A549 (cell line): Measurements from ENCODE around the gene KRT76. TPM values are rescaled to one million over a fixed set of nuclear protein-coding genes. Genes with fewer than 3 reads are reported as not detected.

Source experiments
- ATAC-seq, 2 experiments: fragments of 200-7000 bp in 1 of 2; fragments of >200 bp in 1 of 2; cut with Nextera tagmentation in 1 of 2; cut with Tn5 transposase in 1 of 2; 3 replicates each; pipeline versions ENCODE4 v1.8.0 to v1.9.1; 2018 to 2020; ENCODE audit warnings: mild to moderate bottlenecking in 1 of 2, moderate library complexity in 1 of 2
- CTCF ChIA-PET: fragments of 300-600 bp; sonication (Branson Sonifier 250); formaldehyde crosslinking; extraction: SDS; loops from one replicate; lab custom pipeline; 2021; ENCODE audit warnings: antibody characterized with exemption, inconsistent platforms; lab: Yijun Ruan, JAX
- POLR2A ChIA-PET: fragments of 350-600 bp; formaldehyde crosslinking; extraction: SDS; loops from one replicate; lab custom pipeline; 2021; ENCODE audit warnings: antibody characterized with exemption, inconsistent platforms; lab: Yijun Ruan, JAX
- DNase-seq, 2 experiments: peaks; one replicate each; pipeline versions ENCODE4 v3.0.0 to v3.0.0-alpha.2; 2011 to 2016; ENCODE audit warnings: low read depth in 1 of 2, low spot score in 1 of 2
- FAIRE-seq: peaks from 2 replicates; lab custom pipeline; 2011; peaks lifted over from hg19 to GRCh38; lab: Jason Lieb, UNC
- H3K27ac ChIP-seq, 2 experiments: fragments of >200 bp; sonication (Bioruptor Twin); formaldehyde crosslinking; 3 replicates each; pipeline ENCODE4 v1.5.1; 2016 to 2017
- H3K4me1 ChIP-seq: fragments of >200 bp; sonication (Bioruptor Twin); formaldehyde crosslinking; 3 replicates; pipeline ENCODE4 v1.6.1; 2016
- H3K4me2 ChIP-seq: fragments of >200 bp; sonication (Bioruptor Twin); formaldehyde crosslinking; 3 replicates; pipeline ENCODE4 v1.6.1; 2016
- H3K4me3 ChIP-seq: fragments of >200 bp; sonication (Bioruptor Twin); formaldehyde crosslinking; 3 replicates; pipeline ENCODE4 v1.5.1; 2016
- H3K9me3 ChIP-seq: fragments of >200 bp; sonication (Bioruptor Twin); formaldehyde crosslinking; 3 replicates; pipeline ENCODE4 v1.6.1; 2016
- BHLHE40 ChIP-seq: IDR thresholded peaks from 2 replicates; pipeline ENCODE4 v1.6.1; 2012; ENCODE audit warnings: low read depth, low read length, inconsistent platforms
- CHD4 ChIP-seq: fragments of 200-600 bp; sonication (generic); IDR thresholded peaks from 2 replicates; pipeline ENCODE4 v1.6.1; 2016; ENCODE audit warnings: antibody characterized with exemption, mild to moderate bottlenecking, borderline replicate concordance
- EHF ChIP-seq: fragments of 250-450 bp; sonication (Bioruptor Pico); IDR thresholded peaks from 2 replicates; pipeline ENCODE4 v1.5.0; 2020; ENCODE audit warnings: mild to moderate bottlenecking
- HOXB13 ChIP-seq: fragments of 250-450 bp; sonication (Bioruptor Pico); IDR thresholded peaks from 2 replicates; pipeline ENCODE4 v1.5.0; 2020; ENCODE audit warnings: low read depth, mild to moderate bottlenecking, moderate library complexity
- JUN ChIP-seq, 2 experiments: fragments of >200 bp; sonication (Bioruptor Twin); formaldehyde crosslinking; IDR thresholded peaks; 2 replicates in 1 of 2; 3 replicates in 1 of 2; pipeline ENCODE4 v1.6.1; 2016 to 2017
- MAFK ChIP-seq: fragments of 450-650 bp; IDR thresholded peaks from 2 replicates; pipeline ENCODE4 v1.6.1; 2014; ENCODE audit not compliant: partially characterized antibody
- NFE2L2 ChIP-seq: fragments of 150-350 bp; conservative IDR thresholded peaks from 2 replicates; pipeline ENCODE4 v1.6.1; 2014; ENCODE audit warnings: low read length
- PHF8 ChIP-seq: fragments of 200-600 bp; sonication (generic); IDR thresholded peaks from 2 replicates; pipeline ENCODE4 v1.6.1; 2016; ENCODE audit warnings: low read depth, mild to moderate bottlenecking, antibody characterized with exemption, moderate library complexity, borderline replicate concordance
- RFX5 ChIP-seq: fragments of 450-650 bp; IDR thresholded peaks from 2 replicates; pipeline ENCODE4 v1.7.1; 2014; ENCODE audit warnings: antibody characterized with exemption, mild to moderate bottlenecking, moderate library complexity
- SMC3 ChIP-seq: fragments of >200 bp; sonication (Bioruptor Twin); formaldehyde crosslinking; IDR thresholded peaks from 3 replicates; pipeline ENCODE4 v1.6.1; 2018; ENCODE audit warnings: inconsistent platforms
- SREBF2 ChIP-seq: fragments of 450-650 bp; IDR thresholded peaks from 2 replicates; pipeline ENCODE4 v1.6.1; 2014; ENCODE audit warnings: mild to moderate bottlenecking, moderate library complexity
- TP53 ChIP-seq: fragments of 250-450 bp; sonication (Bioruptor Pico); IDR thresholded peaks from 2 replicates; pipeline ENCODE4 v1.5.0; 2021; ENCODE audit warnings: mild to moderate bottlenecking, moderate library complexity
- WGBS: methylation state at CpG from one replicate; pipeline ENCODE4 v1.1.6; 2017; ENCODE audit errors: missing lambda C conversion rate; 5-methylcytosine and 5-hydroxymethylcytosine counted together
- polyA plus RNA-seq, 4 experiments: library from polyadenylated mRNA; depleted of rRNA in 3 of 4; stranded (reverse); fragments of >200 nt; fragmentation: RNase III in 1 of 4; extraction: RNeasy Plus Mini Kit Qiagen cat#74134 plus additional on column Dnase treatment in 1 of 4; gene quantifications; 2 replicates in 3 of 4; 3 replicates in 1 of 4; pipeline ENCODE4 v1.2.3, GENCODE V29; 2011 to 2017
- TF ChIP-seq, protein P1 (sequence below): fragments of 200-600 bp; sonication (generic); IDR thresholded peaks from 2 replicates; pipeline ENCODE4 v1.6.1; 2016; ENCODE audit warnings: antibody characterized with exemption, mild to moderate bottlenecking, moderate library complexity
- TF ChIP-seq, protein P2 (sequence below): IDR thresholded peaks from 2 replicates; pipeline ENCODE4 v1.6.1; 2012
- TF ChIP-seq, protein P3 (sequence below): fragments of 450-650 bp; IDR thresholded peaks from 2 replicates; pipeline ENCODE4 v1.6.1; 2014; ENCODE audit warnings: antibody characterized with exemption

The KRT76 gene
- polyA plus RNA-seq, 2 of the 4 experiments (the other 2 are of a cell fraction), result not detected

DNA sequence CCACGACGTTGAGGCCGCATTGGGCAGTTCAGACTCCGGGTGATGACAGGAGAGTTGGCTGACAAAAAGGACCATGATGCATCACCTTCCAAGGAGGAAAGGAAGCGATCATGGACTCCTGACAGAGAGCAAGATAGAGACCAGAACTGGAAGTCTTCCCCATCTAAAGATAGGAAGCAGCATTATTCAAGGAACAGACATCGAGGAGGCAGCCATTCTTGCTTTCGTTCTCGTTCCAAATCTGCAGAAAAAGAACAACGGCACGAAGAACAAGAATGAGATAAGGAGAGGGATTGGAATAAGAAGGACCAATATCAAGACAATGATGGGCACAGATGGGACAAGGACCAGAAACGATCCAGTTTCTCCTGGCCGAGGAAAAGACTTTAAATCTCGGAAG is 46.8 kb downstream of the KRT76 start:
- POLR2A ChIA-PET, result no interaction called here
- no peak overlapping the region for H3K4me2 ChIP-seq
- DNase-seq (no peak), FAIRE-seq (no peak), ATAC-seq (no peak)
- CTCF ChIA-PET, result interaction anchor here (0.6 to 1.1 kb wide), 2 partner anchors 14 to 152 kb away, joined by 4 read pairs; no protein-coding TSS in a partner anchor
- no peak for TF ChIP-seq SREBF2
- TF ChIP-seq SMC3, result no peak
- TF ChIP-seq CHD4, result no peak
- TF ChIP-seq, protein P1, sequence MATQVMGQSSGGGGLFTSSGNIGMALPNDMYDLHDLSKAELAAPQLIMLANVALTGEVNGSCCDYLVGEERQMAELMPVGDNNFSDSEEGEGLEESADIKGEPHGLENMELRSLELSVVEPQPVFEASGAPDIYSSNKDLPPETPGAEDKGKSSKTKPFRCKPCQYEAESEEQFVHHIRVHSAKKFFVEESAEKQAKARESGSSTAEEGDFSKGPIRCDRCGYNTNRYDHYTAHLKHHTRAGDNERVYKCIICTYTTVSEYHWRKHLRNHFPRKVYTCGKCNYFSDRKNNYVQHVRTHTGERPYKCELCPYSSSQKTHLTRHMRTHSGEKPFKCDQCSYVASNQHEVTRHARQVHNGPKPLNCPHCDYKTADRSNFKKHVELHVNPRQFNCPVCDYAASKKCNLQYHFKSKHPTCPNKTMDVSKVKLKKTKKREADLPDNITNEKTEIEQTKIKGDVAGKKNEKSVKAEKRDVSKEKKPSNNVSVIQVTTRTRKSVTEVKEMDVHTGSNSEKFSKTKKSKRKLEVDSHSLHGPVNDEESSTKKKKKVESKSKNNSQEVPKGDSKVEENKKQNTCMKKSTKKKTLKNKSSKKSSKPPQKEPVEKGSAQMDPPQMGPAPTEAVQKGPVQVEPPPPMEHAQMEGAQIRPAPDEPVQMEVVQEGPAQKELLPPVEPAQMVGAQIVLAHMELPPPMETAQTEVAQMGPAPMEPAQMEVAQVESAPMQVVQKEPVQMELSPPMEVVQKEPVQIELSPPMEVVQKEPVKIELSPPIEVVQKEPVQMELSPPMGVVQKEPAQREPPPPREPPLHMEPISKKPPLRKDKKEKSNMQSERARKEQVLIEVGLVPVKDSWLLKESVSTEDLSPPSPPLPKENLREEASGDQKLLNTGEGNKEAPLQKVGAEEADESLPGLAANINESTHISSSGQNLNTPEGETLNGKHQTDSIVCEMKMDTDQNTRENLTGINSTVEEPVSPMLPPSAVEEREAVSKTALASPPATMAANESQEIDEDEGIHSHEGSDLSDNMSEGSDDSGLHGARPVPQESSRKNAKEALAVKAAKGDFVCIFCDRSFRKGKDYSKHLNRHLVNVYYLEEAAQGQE, result no peak
- no peak for TF ChIP-seq TP53 (CRISPR knock-in tag)
- no peak for TF ChIP-seq NFE2L2
- no peak for TF ChIP-seq JUN (IDR thresholded peaks at IDR 0.05)
- TF ChIP-seq, protein P2, sequence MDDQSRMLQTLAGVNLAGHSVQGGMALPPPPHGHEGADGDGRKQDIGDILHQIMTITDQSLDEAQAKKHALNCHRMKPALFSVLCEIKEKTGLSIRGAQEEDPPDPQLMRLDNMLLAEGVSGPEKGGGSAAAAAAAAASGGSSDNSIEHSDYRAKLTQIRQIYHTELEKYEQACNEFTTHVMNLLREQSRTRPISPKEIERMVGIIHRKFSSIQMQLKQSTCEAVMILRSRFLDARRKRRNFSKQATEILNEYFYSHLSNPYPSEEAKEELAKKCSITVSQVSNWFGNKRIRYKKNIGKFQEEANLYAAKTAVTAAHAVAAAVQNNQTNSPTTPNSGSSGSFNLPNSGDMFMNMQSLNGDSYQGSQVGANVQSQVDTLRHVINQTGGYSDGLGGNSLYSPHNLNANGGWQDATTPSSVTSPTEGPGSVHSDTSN, result no peak
- no peak overlapping the region for H3K4me3 ChIP-seq
- H3K9me3 ChIP-seq, result no peaks in the 10 kb centered on the region
- H3K4me1 ChIP-seq, result no peaks in the 10 kb centered on the region
- no peak overlapping the region for H3K27ac ChIP-seq
- 52% methylated on average over 13 of the region's 13 CpGs for WGBS

DNA sequence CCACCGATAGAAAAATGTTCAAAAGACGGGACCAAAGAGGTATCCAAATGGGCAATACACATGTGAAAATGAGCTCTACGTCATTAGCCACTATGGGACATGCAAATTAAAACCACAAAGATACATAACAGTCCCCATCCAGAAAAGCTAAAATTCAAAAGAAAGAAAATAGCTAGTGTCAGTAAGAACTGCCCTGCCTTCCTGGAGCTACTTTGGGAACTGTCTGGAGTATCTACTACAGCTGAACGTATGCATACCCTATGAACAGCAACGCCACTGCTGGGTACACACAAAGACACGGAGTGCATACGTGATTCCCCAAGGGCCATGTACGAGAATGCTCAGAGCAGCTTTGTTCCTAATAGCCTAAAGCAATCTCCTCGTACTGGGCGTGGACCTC is 48.0 kb downstream of the KRT76 start:
- FAIRE-seq, result no peak
- no peaks in the 10 kb centered on the region for H3K4me1 ChIP-seq
- CTCF ChIA-PET, result interaction anchor here (1.0 to 1.4 kb wide), 5 partner anchors 10 to 150 kb away, joined by 3 to 4 read pairs (median 3); no protein-coding TSS in a partner anchor
- H3K27ac ChIP-seq, result no peak overlapping the region
- POLR2A ChIA-PET, result no interaction called here
- TF ChIP-seq, protein P3, sequence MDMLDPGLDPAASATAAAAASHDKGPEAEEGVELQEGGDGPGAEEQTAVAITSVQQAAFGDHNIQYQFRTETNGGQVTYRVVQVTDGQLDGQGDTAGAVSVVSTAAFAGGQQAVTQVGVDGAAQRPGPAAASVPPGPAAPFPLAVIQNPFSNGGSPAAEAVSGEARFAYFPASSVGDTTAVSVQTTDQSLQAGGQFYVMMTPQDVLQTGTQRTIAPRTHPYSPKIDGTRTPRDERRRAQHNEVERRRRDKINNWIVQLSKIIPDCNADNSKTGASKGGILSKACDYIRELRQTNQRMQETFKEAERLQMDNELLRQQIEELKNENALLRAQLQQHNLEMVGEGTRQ, result no peak
- H3K9me3 ChIP-seq, result no peaks in the 10 kb centered on the region
- no peak overlapping the region for H3K4me3 ChIP-seq
- no peak for DNase-seq
- H3K4me2 ChIP-seq, result no peak overlapping the region
- ATAC-seq, result no peak
- 50% methylated on average over 10 of the region's 10 CpGs for whole genome bisulfite sequencing

DNA sequence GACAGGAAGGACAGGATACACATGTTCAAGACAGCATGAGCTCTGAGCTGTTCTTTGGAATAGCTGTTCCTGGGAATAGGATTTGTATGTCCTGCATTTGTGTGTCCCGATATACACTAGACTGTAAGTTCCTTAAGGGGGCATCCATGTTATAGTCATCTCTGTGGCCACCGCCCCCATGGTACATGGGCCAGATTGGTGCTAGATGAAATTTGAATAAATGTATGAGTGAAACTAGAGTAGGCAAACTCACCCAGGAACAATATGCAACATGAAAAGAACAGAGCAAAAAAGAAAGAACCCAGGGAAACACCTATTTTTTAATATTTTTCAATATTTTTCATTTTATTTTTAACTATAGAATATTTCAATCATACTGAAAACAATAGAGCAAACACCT is 48.8 kb downstream of the KRT76 start:
- POLR2A ChIA-PET, result no interaction called here
- no peak for FAIRE-seq
- WGBS, result 67% methylated on average over 2 of the region's 2 CpGs
- no peak for DNase-seq
- H3K4me2 ChIP-seq, result no peak overlapping the region
- no peak overlapping the region for H3K27ac ChIP-seq
- no peaks in the 10 kb centered on the region for H3K4me1 ChIP-seq
- ATAC-seq, result no peak
- no peak overlapping the region for H3K4me3 ChIP-seq
- CTCF ChIA-PET, result interaction anchor here (1.3 to 1.4 kb wide), 2 partner anchors 9 to 17 kb away, joined by 3 to 4 read pairs; no protein-coding TSS in a partner anchor
- no peaks in the 10 kb centered on the region for H3K9me3 ChIP-seq
- TF ChIP-seq JUN (IDR thresholded peaks at IDR 0.05) (no peak), PHF8 (no peak), MAFK (no peak), BHLHE40 (no peak), EHF (CRISPR knock-in tag) (no peak), SMC3 (no peak), HOXB13 (CRISPR knock-in tag) (no peak), RFX5 (no peak)

DNA sequence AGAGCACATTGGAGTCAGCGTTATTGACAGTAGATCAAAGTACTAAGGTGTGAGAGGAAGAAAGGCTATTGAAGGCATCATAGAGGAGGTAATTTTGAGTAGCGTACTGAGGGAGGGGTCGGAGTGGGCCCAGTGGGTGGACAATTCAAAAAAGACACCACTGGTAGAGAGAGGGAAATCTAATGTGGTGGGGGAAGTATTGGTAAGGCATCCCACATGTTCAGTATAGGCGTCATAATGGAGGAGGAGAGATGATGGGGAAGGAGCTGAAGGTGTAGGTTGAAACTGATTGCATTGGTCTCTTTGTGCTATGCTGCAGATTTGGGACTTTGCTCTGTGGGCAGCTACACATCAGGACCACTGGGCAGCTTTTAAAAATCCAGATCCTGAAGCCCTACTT is 50.1 kb downstream of the KRT76 start:
- WGBS, result 45% methylated on average over 4 of the region's 4 CpGs
- no peak for FAIRE-seq
- Histone ChIP-seq H3K4me1 (no peaks in the 10 kb centered on the region), H3K27ac (no peak overlapping the region), H3K4me2 (no peak overlapping the region), H3K4me3 (no peak overlapping the region), H3K9me3 (no peaks in the 10 kb centered on the region)
- CTCF ChIA-PET, result interaction anchor here (1.2 kb wide), 1 partner anchor 141 kb away, joined by 3 read pairs; no protein-coding TSS in a partner anchor
- no peak for DNase-seq
- no peak for ATAC-seq
- POLR2A ChIA-PET, result no interaction called here
- no peak for TF ChIP-seq BHLHE40
- TF ChIP-seq MAFK, result peak; percentile 1
